GM19240 (cell line): ENCODE results near the gene PHF13.
A peak's percentile ranks its signal among the peaks of the same experiment; 100 is the strongest.
"Not testable (repeated sequence)": the region's sequence is repeated elsewhere in the genome, so short reads cannot be mapped to it uniquely, and the experiment has no call there.

Experiments
- DNase-seq: peaks from one replicate; pipeline ENCODE4 v3.0.0; 2011; ENCODE audit warnings: low spot score; ENCODE audit not compliant: insufficient read length

PHF13 gene

DNA sequence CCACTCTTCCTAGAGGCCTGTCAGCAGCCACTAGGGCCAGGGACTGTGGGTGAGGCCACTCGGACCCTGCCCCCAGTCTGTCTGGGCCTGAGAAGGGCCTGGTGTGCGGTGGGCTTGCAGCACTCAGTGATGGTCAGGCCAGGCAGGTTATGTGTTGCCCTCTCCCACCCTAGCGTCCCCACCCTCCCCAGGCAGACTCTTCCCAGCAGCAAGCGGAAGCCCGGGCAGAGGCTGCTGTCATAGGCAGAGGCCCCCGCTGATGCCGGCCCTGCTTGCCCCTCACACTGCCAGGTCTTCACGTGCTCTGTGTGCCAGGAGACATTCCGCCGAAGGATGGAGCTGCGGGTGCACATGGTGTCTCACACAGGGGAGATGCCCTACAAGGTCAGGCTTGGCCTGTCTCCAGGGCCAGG lies 27.1 kb upstream of the PHF13 start:
- no peak for DNase-seq

- DNase-seq, result no peak
Observed at GRCh38 chr1:6587261-6588005, 26.1 kb upstream of the PHF13 start.

GRCh38 chr1:6588128-6588892 lies 25.2 kb upstream of the PHF13 start:
- DNase-seq, result no peak

DNA sequence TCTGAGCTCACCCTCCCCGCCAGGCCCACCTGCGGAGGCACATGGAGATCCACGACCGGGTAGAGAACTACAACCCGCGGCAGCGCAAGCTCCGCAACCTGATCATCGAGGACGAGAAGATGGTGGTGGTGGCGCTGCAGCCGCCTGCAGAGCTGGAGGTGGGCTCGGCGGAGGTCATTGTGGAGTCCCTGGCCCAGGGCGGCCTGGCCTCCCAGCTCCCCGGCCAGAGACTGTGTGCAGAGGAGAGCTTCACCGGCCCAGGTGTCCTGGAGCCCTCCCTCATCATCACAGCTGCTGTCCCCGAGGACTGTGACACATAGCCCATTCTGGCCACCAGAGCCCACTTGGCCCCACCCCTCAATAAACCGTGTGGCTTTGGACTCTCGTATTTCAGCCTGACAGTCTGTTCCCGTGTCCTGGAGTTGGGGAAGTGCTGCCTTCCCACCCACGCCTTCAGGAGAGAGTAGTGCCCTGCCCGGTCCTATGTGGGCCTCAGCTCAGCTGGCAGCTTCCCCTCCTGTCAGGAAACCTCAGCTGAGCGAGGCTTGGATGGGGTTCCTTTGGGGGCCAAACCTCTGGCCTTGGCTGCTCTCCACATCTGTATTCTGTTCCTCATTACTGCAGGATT lies 24.5 kb upstream of the PHF13 start:
- DNase-seq, result no peak

DNA sequence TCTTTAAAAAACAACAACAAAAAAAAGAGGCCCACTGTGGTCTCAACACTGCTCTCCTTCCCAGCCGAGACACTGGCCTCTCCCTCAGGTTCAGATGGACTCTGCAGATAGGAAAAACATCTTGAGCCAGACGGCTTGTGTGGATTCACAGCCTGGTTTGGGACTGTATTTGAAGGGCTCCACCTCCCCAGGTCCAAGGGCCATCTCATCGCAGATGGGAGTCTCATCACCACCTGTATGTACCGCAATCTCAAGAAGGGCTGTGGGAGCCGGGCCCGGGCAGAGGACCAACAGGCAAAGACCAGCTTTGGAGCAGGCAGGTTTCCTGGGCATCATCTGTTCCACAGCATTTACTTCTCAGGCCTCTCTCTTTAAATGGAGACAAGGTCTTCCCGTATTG lies 23.5 kb upstream of the PHF13 start:
- DNase-seq, result no peak

- no peak for DNase-seq
Observed at GRCh38 chr1:6591222-6591621, 22.3 kb upstream of the PHF13 start.

GRCh38 chr1:6591644-6592043 lies 21.9 kb upstream of the PHF13 start:
- DNase-seq, result no peak

DNA sequence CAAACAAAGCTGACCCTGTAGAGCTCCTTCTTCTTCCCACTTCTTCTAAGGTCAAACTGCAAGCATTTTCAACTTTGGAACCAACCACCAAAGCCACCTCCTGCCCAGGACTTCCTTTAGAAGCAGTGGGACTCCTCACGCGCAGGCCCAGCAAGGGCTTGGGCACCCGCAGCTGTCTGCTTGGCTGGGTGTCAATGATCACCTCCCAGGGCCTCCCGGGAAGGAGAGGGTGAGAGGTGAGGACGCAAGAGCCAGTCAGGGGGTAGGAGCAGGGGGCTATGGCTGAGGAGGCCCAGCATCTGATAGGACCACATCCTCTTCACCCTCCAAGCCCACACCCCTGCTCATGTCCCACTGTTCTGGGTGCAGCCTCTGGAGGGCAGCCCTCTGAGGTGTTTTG lies 21.1 kb upstream of the PHF13 start:
- DNase-seq, result no peak

DNA sequence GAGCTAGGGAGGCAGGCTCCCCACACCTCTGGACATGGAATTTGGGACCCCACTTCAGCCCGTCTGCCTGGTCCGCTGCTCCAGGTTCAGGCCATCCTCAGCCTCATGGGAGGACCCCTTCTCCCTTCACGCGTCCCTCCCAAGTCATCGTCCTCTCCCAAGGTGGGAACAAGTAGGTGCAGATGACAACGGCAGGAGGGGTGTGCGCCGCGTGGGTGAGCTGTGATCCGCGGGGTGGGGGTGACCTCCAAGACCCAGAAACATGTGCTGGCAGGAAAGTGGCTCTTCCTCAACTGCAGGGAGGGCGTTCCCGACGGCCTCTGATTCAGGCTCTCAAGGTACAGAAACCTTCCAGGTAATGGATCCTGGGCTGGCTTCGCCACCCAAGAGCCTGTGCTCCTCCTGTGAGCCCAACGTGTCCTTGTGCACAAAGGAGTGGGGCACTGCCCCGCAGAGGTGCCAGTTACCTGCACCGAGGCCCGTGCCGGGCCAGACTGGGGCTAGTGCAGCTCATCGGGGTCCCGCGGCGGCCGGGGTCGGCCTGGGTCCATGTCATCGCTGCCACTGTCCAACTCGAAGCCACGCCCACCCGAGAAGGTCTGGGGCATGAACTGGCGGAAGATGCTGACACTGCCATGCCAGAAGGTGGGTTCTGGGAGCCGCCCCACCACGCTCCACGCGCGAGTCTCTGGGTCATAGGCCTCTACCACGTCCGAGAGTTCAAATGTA lies 20.5 kb upstream of the PHF13 start:
- DNase-seq, result no peak

- DNase-seq, result no peak
Observed at GRCh38 chr1:6593810-6594209, 19.7 kb upstream of the PHF13 start.

GRCh38 chr1:6594977-6595740 lies 18.4 kb upstream of the PHF13 start:
- no peak for DNase-seq

- DNase-seq, result no peak
Observed at GRCh38 chr1:6596351-6596750, 17.2 kb upstream of the PHF13 start.

DNA sequence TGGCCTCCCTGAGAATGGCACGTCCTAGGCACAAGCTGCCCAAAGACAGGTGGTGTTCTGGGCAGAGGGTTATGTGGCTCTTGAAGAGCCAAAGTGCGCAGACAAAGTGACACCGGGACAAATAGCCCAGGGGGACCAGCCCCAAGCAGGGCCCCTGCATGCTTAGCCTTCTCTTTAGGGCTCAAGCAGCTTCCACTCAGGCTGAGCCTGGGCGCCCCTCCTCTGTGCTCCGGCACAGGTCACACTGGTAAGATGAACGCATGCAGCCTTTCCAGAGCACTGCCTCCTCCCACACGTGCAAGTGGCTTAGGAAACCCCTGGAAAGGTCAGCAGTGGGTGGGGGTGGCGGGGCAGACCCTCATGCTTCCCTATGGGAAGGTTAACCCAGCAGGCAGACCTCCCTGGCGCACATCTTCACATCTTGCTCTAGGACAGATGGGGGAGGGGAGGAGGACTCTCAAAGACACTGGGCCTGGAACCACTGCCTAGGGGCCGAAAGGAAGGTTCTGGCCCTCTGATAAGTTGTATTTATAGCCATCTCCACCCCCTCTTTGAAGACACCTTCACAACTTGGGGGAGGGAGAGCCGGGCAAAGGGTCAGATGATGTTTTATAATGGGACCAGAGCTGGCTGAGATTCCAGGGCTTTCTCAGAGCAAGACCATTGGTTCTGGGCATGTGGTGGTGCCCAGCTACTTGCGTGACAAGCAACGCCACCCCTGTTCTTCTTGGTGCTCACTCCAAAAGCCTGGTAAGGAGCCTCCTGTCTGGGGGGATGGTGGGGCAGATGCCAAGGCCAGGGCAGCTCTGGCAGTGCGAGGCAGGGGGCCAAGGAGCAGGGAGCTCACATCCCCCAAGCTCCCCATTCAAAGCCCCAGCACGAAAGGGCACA lies 16.4 kb upstream of the PHF13 start:
- no peak for DNase-seq

- no peak for DNase-seq
Observed at GRCh38 chr1:6597777-6598131, 15.8 kb upstream of the PHF13 start.

DNA sequence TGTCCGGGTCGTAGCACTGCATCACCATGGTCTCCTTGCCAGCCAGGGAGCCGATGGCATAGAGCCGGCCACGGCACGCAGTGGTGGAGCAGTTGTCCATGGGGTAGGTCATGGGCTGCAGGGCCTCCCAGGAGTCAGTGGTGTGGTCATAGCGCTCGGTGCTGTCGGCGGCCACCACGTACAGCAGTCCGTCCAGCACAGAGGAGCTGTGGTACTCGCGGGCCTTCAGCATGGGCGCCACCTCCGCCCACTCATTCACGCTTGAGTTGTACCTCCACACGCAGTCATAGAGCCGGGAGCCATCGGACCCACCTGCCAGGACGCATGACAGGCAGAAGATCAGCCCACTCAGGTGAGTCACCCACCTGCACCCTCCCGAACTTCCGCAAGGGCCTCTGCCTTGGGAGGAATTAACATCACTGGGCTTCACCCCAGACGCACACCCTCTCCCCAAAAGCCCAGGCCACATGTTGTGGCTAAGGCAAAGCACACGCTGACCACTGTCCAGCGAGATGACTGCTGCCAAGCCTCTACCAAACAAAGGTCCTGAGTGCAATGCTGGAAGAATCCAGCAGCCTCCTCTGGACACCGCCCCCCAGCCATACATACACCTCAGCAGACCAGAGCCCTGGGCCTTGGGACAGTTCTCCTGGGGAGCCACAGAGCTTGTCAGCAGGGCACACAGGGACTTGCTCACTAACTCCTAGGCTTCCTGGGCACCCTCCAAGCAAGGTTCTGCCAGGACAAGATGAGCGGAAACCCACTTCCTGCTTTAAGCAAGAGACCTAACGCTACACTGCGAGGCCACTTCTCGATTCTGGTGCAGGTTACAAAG lies 14.2 kb upstream of the PHF13 start:
- no peak for DNase-seq

DNA sequence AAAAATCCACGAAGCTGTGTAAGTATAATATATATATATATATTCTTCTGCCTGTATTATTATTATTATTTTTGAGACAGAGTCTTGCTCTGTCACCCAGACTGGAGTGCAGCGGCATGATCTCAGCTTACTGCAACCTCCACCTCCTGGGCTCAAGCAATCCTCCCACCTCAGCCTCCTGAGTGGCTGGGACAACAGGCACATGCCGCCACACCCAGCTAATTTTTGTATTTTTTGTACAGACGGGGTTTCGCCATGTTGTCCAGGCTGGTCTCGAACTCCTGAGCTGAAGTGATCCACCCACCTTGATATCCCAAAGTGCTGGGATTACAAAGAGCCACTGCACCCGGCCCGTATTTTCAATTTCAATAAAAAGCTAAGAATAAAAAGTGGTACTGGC lies 13.5 kb upstream of the PHF13 start:
- not testable (repeated sequence) for DNase-seq

DNA sequence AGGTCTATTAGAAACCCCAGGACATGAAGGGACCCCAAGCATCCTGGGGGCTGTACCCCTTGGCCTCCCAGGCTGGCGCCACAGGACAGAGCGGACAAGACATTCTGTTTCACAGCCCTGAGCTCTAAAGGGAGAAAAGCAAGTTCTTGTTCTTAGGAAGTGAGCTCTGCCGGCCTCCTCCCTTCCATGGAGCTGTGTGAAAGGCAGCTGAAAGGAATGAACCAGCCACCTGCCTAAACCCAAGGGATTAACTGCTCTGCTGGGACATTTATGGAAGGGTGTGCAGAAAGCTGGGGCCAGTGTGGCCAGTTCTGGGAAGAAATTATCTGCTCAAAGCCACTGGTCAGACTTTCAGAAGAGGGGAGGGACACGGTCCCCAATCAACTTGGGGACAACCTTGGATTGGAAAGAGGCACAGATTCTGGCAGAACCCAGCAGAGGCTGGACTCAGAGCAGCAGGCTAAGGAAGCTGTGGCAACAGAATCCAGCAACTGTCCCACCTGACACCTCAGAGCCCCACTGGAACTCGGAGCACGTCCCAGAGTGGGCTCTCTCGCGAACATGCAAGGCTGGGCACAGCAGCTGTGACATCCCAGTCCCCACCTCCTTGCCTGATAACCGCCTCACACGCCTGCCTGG lies 13.0 kb upstream of the PHF13 start:
- DNase-seq, result no peak

DNA sequence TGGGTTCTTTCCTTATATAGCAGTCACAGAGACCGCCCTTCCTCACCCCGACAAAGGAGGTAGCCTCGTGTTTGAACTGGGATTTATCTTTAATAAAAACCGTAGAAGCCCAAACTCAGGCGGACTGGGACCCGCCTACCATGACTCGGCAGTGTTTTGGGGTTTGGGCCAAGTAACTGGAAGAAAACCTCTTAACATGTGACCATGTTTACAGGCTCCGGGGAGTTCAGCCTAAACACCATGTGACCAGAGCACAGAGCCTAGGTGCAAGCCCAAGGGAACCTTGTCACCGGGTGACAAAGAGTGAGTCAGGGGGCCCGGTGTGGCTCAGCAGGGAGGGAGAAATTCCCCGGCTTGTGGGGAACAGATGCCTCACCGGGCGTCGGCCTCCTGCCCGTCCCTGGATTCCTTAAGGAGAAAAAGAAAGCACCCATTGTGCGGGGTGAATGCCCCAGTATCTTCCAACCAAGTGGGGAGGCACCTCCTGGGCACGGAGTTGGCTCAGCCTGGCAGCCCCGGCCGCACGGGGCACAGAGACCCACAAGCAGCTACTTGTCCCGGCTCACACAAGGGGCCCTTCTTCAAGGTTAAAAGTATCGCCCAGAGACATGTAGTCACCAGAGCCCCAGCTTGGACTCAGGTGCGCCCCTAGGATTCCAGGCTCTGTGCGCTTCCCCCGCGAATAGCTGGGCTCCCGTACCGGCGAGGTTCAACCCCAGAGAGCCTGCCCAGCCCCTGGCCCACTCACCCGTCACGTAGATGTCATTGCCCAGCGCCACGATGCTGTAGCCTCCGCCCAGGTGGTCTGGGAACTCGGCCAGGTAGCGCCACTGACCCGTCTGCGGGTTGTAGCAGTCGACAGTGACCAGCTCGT lies 12.2 kb upstream of the PHF13 start:
- DNase-seq, result peak; percentile 55
